Osteoblast (primary cell): ENCODE results near the gene ENTPD7. TPM values are rescaled to one million over a fixed set of nuclear protein-coding genes. Genes with fewer than 3 reads are reported as not detected.

Source experiments
- DNase-seq: peaks from one replicate; pipeline ENCODE4 v3.0.0; 2011; ENCODE audit warnings: low spot score, mixed read lengths; ENCODE audit not compliant: insufficient read length; ENCODE audit errors: missing footprints
- H2AFZ ChIP-seq: 2 replicates; pipeline ENCODE4 v1.6.0; 2011; ENCODE audit warnings: mild to moderate bottlenecking, low read length
- H3K27ac ChIP-seq: 2 replicates; pipeline ENCODE4 v1.5.1; 2011; ENCODE audit warnings: mild to moderate bottlenecking, low read depth, low read length, moderate library complexity
- H3K27me3 ChIP-seq: 2 replicates; pipeline ENCODE4 v1.6.0; 2012; ENCODE audit warnings: mild to moderate bottlenecking, control low read depth, inconsistent platforms, low read length, moderate library complexity; ENCODE audit not compliant: insufficient read depth
- H3K36me3 ChIP-seq: 2 replicates; pipeline ENCODE4 v1.5.1; 2011; ENCODE audit warnings: mild to moderate bottlenecking, low read length, control low read depth, moderate library complexity; ENCODE audit not compliant: insufficient read depth
- H3K4me1 ChIP-seq: 2 replicates; pipeline ENCODE4 v1.5.1; 2011; ENCODE audit warnings: mild to moderate bottlenecking, low read length, control low read depth, moderate library complexity; ENCODE audit not compliant: insufficient read depth
- H3K4me2 ChIP-seq: 2 replicates; pipeline ENCODE4 v1.6.0; 2011; ENCODE audit warnings: mild to moderate bottlenecking, low read length; ENCODE audit not compliant: insufficient read depth
- H3K4me3 ChIP-seq: fragments of 200-600 bp; sonication (generic); 3 replicates; pipeline ENCODE4 v1.5.1; 2012; ENCODE audit warnings: mild to moderate bottlenecking, low read length, inconsistent platforms; ENCODE audit not compliant: insufficient read depth
- H3K79me2 ChIP-seq: 2 replicates; pipeline ENCODE4 v1.6.0; 2012; ENCODE audit warnings: mild to moderate bottlenecking, low read length, control low read depth, inconsistent platforms; ENCODE audit not compliant: insufficient read depth
- H3K9me3 ChIP-seq: 2 replicates; pipeline ENCODE4 v1.5.1; 2011; ENCODE audit warnings: low read depth, low read length, control low read depth
- H4K20me1 ChIP-seq: 2 replicates; pipeline ENCODE4 v1.6.0; 2012; ENCODE audit warnings: mild to moderate bottlenecking, low read length, control low read depth; ENCODE audit not compliant: insufficient read depth
- total RNA-seq: library from RNA; depleted of rRNA; stranded (reverse); fragments of >200 nt; gene quantifications from 2 replicates; pipeline ENCODE4 v1.2.3, GENCODE V29; 2012
- TF ChIP-seq, protein P1 (sequence below): IDR thresholded peaks from 2 replicates; pipeline ENCODE4 v1.5.1; 2011; ENCODE audit warnings: mild to moderate bottlenecking, low read depth, low read length, moderate library complexity; ENCODE audit errors: extremely low read depth

Gene ENTPD7
- total RNA-seq, 1 donor, result 35.5 TPM

DNA sequence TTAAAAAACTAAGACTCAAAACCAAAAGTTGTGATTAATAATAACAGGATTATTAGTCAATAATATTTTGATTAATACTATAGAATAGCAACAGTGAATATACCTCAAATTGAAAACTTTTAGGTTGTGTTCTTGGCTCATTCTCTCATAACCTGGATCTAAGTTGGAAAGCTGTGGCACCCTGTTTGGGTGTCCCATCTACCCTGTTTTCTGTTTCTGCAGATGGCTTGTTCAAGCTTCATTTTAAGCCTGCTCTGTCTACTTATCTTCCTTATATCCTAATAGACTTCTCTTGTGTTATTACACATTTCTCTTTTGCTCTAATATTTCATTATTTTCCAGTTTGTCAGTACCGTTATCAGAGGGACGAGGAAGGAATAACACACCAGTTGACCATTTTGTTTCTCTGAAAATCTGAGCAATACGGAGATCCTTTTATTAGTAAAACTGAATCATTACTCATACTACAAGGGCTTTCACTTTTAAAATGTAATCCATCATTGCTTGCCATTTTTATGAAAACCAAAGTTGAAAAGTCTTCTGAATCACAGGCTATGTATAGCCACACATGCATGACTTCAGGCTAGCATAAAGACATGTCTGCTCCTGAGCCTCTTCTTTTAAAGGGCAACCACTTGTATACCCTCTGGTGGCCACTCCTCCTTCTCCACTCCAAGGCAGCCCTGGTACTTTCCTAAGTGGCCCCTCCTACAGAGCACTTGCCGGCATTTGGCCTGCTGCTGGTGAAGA lies 50.3 kb downstream of the ENTPD7 start:
- H3K4me3 ChIP-seq, result peak overlapping the region; percentile 18
- peaks cover 28% of the 10 kb centered on the region for H3K4me1 ChIP-seq
- H3K27me3 ChIP-seq, result no peaks in the 10 kb centered on the region
- peak overlapping the region; percentile 82 for H3K27ac ChIP-seq
- H3K36me3 ChIP-seq, result peaks cover 75% of the 10 kb centered on the region
- H3K9me3 ChIP-seq, result no peaks in the 10 kb centered on the region
- no peaks in the 10 kb centered on the region for H4K20me1 ChIP-seq
- peaks cover 7% of the 10 kb centered on the region for H3K79me2 ChIP-seq
- TF ChIP-seq, protein P1, sequence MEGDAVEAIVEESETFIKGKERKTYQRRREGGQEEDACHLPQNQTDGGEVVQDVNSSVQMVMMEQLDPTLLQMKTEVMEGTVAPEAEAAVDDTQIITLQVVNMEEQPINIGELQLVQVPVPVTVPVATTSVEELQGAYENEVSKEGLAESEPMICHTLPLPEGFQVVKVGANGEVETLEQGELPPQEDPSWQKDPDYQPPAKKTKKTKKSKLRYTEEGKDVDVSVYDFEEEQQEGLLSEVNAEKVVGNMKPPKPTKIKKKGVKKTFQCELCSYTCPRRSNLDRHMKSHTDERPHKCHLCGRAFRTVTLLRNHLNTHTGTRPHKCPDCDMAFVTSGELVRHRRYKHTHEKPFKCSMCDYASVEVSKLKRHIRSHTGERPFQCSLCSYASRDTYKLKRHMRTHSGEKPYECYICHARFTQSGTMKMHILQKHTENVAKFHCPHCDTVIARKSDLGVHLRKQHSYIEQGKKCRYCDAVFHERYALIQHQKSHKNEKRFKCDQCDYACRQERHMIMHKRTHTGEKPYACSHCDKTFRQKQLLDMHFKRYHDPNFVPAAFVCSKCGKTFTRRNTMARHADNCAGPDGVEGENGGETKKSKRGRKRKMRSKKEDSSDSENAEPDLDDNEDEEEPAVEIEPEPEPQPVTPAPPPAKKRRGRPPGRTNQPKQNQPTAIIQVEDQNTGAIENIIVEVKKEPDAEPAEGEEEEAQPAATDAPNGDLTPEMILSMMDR, result peak; percentile 10
- DNase-seq, result peak; percentile 29
- H2AFZ ChIP-seq, result no peak overlapping the region
- H3K4me2 ChIP-seq, result peak overlapping the region; percentile 56

DNA sequence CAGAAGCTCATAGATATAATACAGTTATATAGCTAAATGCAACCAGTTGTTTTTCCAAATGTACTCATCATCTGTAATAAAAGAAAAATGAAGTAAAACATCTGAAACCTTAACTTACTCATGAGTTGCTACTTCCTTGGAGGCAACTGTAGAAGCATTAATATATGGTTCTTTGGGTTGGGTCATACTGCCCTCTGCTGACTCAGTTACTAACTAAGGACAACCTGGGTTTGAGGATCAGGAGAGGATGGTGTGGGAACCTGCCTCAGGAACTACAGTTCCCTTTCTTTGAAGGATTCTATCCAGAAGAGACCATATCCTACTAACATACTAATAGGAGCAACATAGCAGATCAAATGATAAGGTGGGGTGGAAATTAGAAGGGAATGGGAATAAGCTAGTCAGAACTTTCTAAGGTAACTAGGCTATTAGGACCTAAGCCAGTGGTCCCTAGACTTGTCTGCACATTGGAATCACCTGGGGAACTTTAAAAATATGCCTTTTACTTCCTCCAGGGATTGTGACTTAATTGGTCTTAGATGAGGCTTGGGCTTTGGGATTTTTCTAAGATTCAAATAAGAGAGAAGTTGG lies 51.9 kb downstream of the ENTPD7 start:
- Histone ChIP-seq H3K36me3 (peaks cover 62% of the 10 kb centered on the region), H3K27ac (no peak overlapping the region), H2AFZ (no peak overlapping the region), H3K9me3 (no peaks in the 10 kb centered on the region), H3K4me2 (no peak overlapping the region), H3K79me2 (peaks cover 5% of the 10 kb centered on the region), H3K27me3 (no peaks in the 10 kb centered on the region), H3K4me1 (peaks cover 28% of the 10 kb centered on the region), H4K20me1 (no peaks in the 10 kb centered on the region), H3K4me3 (no peak overlapping the region)
- TF ChIP-seq, protein P1, result peak; percentile 72
- DNase-seq, result no peak

DNA sequence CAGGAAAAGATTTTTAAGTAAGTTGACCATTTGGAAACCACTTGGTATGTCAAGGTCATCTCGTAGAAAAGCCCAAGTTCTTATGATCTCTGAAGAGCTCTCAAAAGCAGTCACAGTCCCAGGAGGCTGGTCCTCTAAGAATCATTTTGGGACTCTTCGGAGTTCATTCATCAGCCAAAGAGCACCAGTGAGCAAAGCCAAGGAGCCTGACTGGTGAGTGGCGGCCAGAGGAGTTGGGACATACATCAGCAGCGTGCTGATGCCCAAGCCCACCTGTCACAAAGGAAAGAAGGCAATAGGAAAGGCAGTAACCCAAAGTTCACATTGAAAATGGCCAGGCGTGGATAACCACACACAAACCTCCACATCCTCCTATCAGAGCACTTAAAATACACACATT lies 55.1 kb downstream of the ENTPD7 start:
- H3K27ac ChIP-seq, result no peak overlapping the region
- H3K9me3 ChIP-seq, result no peaks in the 10 kb centered on the region
- H3K4me2 ChIP-seq, result no peak overlapping the region
- TF ChIP-seq, protein P1, result no peak
- H3K36me3 ChIP-seq, result peaks cover 67% of the 10 kb centered on the region
- no peaks in the 10 kb centered on the region for H3K79me2 ChIP-seq
- no peak for DNase-seq
- no peaks in the 10 kb centered on the region for H4K20me1 ChIP-seq
- H3K4me1 ChIP-seq, result peaks cover 16% of the 10 kb centered on the region
- H3K4me3 ChIP-seq, result no peak overlapping the region
- no peaks in the 10 kb centered on the region for H3K27me3 ChIP-seq
- no peak overlapping the region for H2AFZ ChIP-seq

DNA sequence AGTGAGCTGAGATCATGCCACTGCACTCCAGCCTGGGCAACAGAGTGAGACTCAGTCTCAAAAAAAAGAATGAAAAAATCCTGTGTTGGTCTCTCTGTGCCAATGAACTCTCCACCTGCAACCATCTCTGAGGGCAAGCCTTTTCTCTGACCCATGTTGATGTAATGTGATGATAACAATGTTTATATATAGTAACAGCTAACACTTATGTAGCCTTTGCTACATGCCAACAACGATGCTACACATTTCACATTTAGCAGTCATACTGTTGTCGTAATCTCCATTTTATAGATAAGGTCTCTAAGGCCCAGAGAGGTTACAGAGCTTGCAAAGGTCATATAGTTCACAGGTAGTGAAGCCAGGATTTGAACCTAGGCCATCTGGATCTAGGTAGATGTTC lies 61.1 kb downstream of the ENTPD7 start:
- Histone ChIP-seq H3K4me2 (no peak overlapping the region), H2AFZ (no peak overlapping the region), H3K4me1 (no peaks in the 10 kb centered on the region), H4K20me1 (peaks cover 3% of the 10 kb centered on the region), H3K27me3 (no peaks in the 10 kb centered on the region), H3K36me3 (peaks cover 74% of the 10 kb centered on the region), H3K4me3 (no peak overlapping the region), H3K27ac (no peak overlapping the region), H3K9me3 (no peaks in the 10 kb centered on the region), H3K79me2 (no peaks in the 10 kb centered on the region)
- TF ChIP-seq, protein P1, result no peak
- peak; percentile 22 for DNase-seq
